ENCODE data around the gene U2AF2.

DNA sequence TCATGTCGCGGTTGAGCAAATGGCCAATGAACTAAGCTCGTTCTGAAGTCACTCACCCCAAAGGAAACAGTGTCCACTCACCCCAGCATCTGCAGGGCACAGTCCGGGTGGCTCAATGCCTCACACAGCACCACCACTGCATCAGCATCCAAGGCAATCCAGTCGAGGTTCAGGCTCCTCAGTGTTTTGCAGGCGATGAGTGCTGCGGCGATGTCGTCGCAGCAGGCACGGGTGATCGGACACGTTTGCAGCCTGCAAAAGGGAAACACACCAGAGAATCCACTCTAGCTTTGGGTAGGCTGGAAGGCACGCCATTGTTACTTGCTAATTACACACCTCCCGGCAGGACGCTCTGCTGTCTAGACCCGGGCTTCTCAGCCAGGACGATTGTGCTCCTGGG, 56.9 kb downstream of the U2AF2 start:
- no peak for TF ChIP-seq CTCF (IDR thresholded peaks at IDR 0.05)
- no peak for TF ChIP-seq POLR2A (IDR thresholded peaks at IDR 0.05)

Data from lower leg skin (tissue), 3 donors.